Adrenal gland (tissue), 12 donors: ENCODE measurements around the gene DLEU7. TPM values are rescaled to one million over a fixed set of nuclear protein-coding genes. Genes with fewer than 3 reads are reported as not detected.

Experiments used
- DNase-seq, 7 donors: peaks; one replicate each; pipeline ENCODE4 v3.0.0-alpha.2; 2019 to 2020
- H3K27ac ChIP-seq, 5 donors: fragments of 200-600 bp; sonication (generic) in 4 of 5; 1 replicate in 3 of 5; 2 replicates in 2 of 5; pipeline versions ENCODE4 v1.5.1 to v1.8.0; 2016 to 2020; ENCODE audit warnings: mild to moderate bottlenecking in 1 of 5
- H3K27me3 ChIP-seq: fragments of 200-600 bp; 2 replicates; pipeline ENCODE4 v1.8.0; 2021
- H3K36me3 ChIP-seq, 2 donors: fragments of 200-600 bp; replicated peaks in 1 of 2; 1 replicate in 1 of 2; 2 replicates in 1 of 2; pipeline versions ENCODE4 v1.5.1 to v1.8.0; 2018 to 2022
- H3K4me1 ChIP-seq, 2 donors: fragments of 200-600 bp; replicated peaks in 1 of 2; 1 replicate in 1 of 2; 2 replicates in 1 of 2; pipeline versions ENCODE4 v1.5.1 to v1.8.0; 2018 to 2021
- H3K4me3 ChIP-seq, 4 donors: fragments of 200-600 bp; sonication (generic) in 3 of 4; one replicate each; pipeline ENCODE4 v1.5.1; 2016 to 2018
- H3K9me3 ChIP-seq, 3 donors: fragments of 200-600 bp; sonication (generic) in 1 of 3; replicated peaks in 1 of 3; 1 replicate in 2 of 3; 2 replicates in 1 of 3; pipeline versions ENCODE4 v1.5.1 to v1.8.0; 2016 to 2021
- POLR2A ChIP-seq, 2 donors: fragments of 450-650 bp; IDR thresholded peaks; one replicate each; pipeline ENCODE4 v1.6.1; 2017; ENCODE audit warnings: antibody characterized with exemption in 2 of 2, mild to moderate bottlenecking in 2 of 2, moderate library complexity in 1 of 2
- WGBS, 4 donors: extraction: QIAGEN DNeasy Blood & Tissue Kit in 2 of 4; methylation state at CpG; one replicate each; pipeline versions ENCODE4 v1.1.5 to v1.1.7; 2013 to 2017; 5-methylcytosine and 5-hydroxymethylcytosine counted together
- intact Hi-C, 2 donors: fragments of 100-400 bp; cut with DNase I; formaldehyde crosslinking; loops; one replicate each; pipeline versions ENCODE4 v1.14.1 to v1.15.0; 2022 to 2023
- polyA plus RNA-seq, 3 donors: library from polyadenylated mRNA; stranded (reverse); fragments of 200-250 nt in 2 of 3; fragments of 350-450 nt in 1 of 3; fragmentation: Illumina TruSeq in 1 of 3; extraction: RNeasy Lipid Tissue Mini Kit (QIAGEN cat#74804) in 1 of 3; gene quantifications; one replicate each; pipeline ENCODE4 v1.2.3, GENCODE V29; 2013 to 2014
- total RNA-seq, 9 donors: library from RNA; depleted of rRNA in 4 of 9; stranded (reverse); fragments of >200 nt in 4 of 9; fragments of 120-200 nt in 1 of 9; fragmentation: NEBNext Ultra II Directional in 1 of 9; extraction: Animal tissue kit (Norgen Biotek cat#: 25700) in 1 of 9; gene quantifications; one replicate each; pipeline versions ENCODE4 v1.1.0 to v1.2.4, GENCODE V29; 2013 to 2023
- TF ChIP-seq, protein P1 (sequence below), 6 experiments: fragments of 450-650 bp in 4 of 6; fragments of 200-600 bp in 2 of 6; sonication (generic) in 1 of 6; IDR thresholded peaks; 1 replicate in 5 of 6; 2 replicates in 1 of 6; pipeline versions ENCODE4 v1.5.1 to v1.8.0; 2016 to 2021; ENCODE audit warnings: antibody characterized with exemption in 6 of 6, mild to moderate bottlenecking in 2 of 6, moderate library complexity in 1 of 6
- donor health status: healthy with polysubstance abuse.
- donor health status: Bipolar disorder and iron deficiency.
- donor health status: DM: yes; HTN: yes; CAD: no.
- donor health status: DM: no; HTN: no; CAD: no.
- donor health status: DM: no; HTN: no; CAD: no.
- donor health status: DM: yes; HTN: yes; CAD: no.

The DLEU7 gene
- total and polyA plus RNA-seq, 12 donors, result 0.24 to 2.2 (median 0.50) TPM

- H3K4me1 ChIP-seq, result peaks cover 0 to 9% of the 10 kb centered on the region in 2 donors
- peaks cover 13% of the 10 kb centered on the region for H3K27me3 ChIP-seq
- H3K27ac ChIP-seq, result peak overlapping the region in 1 of 5 donors; percentile 22
- WGBS, 4 donors, result 85 to 87% (median 86%) methylated on average over 6 of the region's 6 CpGs
- intact Hi-C loops, result no loop called here
- no peak overlapping the region for H3K4me3 ChIP-seq
- no peaks in the 10 kb centered on the region for H3K36me3 ChIP-seq
- DNase-seq, result no peak
- no peaks in the 10 kb centered on the region for H3K9me3 ChIP-seq
- no peak for TF ChIP-seq POLR2A (IDR thresholded peaks at IDR 0.05)
- TF ChIP-seq, protein P1, sequence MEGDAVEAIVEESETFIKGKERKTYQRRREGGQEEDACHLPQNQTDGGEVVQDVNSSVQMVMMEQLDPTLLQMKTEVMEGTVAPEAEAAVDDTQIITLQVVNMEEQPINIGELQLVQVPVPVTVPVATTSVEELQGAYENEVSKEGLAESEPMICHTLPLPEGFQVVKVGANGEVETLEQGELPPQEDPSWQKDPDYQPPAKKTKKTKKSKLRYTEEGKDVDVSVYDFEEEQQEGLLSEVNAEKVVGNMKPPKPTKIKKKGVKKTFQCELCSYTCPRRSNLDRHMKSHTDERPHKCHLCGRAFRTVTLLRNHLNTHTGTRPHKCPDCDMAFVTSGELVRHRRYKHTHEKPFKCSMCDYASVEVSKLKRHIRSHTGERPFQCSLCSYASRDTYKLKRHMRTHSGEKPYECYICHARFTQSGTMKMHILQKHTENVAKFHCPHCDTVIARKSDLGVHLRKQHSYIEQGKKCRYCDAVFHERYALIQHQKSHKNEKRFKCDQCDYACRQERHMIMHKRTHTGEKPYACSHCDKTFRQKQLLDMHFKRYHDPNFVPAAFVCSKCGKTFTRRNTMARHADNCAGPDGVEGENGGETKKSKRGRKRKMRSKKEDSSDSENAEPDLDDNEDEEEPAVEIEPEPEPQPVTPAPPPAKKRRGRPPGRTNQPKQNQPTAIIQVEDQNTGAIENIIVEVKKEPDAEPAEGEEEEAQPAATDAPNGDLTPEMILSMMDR (IDR thresholded peaks at IDR 0.05), result no peak
Observed at GRCh38 chr13:50844084-50844875, 788 bp upstream of the DLEU7 start.

- intact Hi-C loops, result no loop called here
- Histone ChIP-seq H3K36me3 (no peaks in the 10 kb centered on the region), H3K27ac (no peak overlapping the region), H3K9me3 (no peaks in the 10 kb centered on the region), H3K4me3 (peak overlapping the region in 1 of 4 donors; percentile 47), H3K27me3 (peaks cover 13% of the 10 kb centered on the region), H3K4me1 (peaks cover 0 to 9% of the 10 kb centered on the region in 2 donors)
- TF ChIP-seq, protein P1 (IDR thresholded peaks at IDR 0.05), result no peak
- no peak for TF ChIP-seq POLR2A (IDR thresholded peaks at IDR 0.05)
- no peak for DNase-seq
- 37 to 51% (median 42%) methylated on average over 1 to 8 of the region's 8 CpGs for WGBS, 4 donors
Observed at GRCh38 chr13:50842990-50843256, 569 bp downstream of the DLEU7 start.

DNA sequence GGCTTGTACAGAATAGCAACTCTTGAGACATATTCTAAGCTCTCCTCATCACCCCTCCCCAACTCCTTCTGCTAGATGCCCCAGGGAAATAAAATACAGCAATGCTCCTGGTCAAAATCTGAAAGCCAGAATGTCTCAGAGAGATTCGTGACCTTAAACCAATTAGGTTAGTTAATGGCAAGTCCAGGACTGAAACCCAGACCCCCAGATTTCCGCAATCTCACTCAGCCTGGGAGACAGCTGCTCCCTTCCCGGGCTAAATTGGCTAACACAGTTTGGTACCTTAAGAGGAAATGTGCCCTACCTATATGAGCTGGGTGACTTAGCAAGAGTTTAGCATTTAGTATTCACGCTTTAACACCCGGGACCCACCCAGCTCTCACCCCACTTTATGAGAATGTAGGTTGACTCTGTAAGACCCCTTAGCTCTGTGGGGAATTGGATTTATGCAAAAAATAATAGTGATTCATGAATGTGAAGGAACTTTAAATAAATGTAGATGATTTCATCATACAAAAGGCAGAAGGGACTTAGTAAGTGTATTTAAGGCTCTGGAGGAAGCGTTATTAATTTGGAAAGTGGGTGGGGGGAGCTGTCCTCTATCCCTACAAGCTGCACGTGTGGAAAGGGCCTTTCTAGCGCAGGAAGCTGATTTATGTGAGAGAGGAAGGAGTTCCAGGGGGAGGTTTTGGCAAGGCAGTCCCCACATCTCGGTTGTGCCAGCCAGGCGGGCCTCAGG is 1.1 kb downstream of the DLEU7 start:
- no peaks in the 10 kb centered on the region for H3K36me3 ChIP-seq
- WGBS, 4 donors, result 66 to 74% (median 68%) methylated on average over 10 of the region's 10 CpGs
- TF ChIP-seq, protein P1 (IDR thresholded peaks at IDR 0.05), result no peak
- no peak for TF ChIP-seq POLR2A (IDR thresholded peaks at IDR 0.05)
- no peak for DNase-seq
- intact Hi-C loops, result no loop called here
- peaks cover 13% of the 10 kb centered on the region for H3K27me3 ChIP-seq
- H3K27ac ChIP-seq, result no peak overlapping the region
- peak overlapping the region in 1 of 4 donors; percentile 47 for H3K4me3 ChIP-seq
- peaks cover 0 to 9% of the 10 kb centered on the region in 2 donors for H3K4me1 ChIP-seq
- no peaks in the 10 kb centered on the region for H3K9me3 ChIP-seq

GRCh38 chr13:50841786-50842185 is 1.7 kb downstream of the DLEU7 start:
- 87 to 92% (median 89%) methylated on average over 7 of the region's 7 CpGs for WGBS, 4 donors
- H3K9me3 ChIP-seq, result no peaks in the 10 kb centered on the region
- intact Hi-C loops, result no loop called here
- TF ChIP-seq POLR2A (IDR thresholded peaks at IDR 0.05), result no peak
- TF ChIP-seq, protein P1 (IDR thresholded peaks at IDR 0.05), result no peak
- no peak overlapping the region for H3K27ac ChIP-seq
- DNase-seq, result no peak
- H3K36me3 ChIP-seq, result no peaks in the 10 kb centered on the region
- peaks cover 0 to 9% of the 10 kb centered on the region in 2 donors for H3K4me1 ChIP-seq
- H3K27me3 ChIP-seq, result peaks cover 13% of the 10 kb centered on the region
- no peak overlapping the region for H3K4me3 ChIP-seq
